H1 (cell line): ENCODE results near the gene UBASH3A. TPM values are rescaled to one million over a fixed set of nuclear protein-coding genes. Genes with fewer than 3 reads are reported as not detected.

Experiments
- POLR2A ChIP-seq, 2 experiments: IDR thresholded peaks; 1 replicate in 1 of 2; 2 replicates in 1 of 2; pipeline ENCODE4 v1.6.1; 2011; ENCODE audit warnings: low read depth in 2 of 2, low read length in 2 of 2, mild to moderate bottlenecking in 2 of 2; ENCODE audit errors: control extremely low read depth in 1 of 2
- SIN3A ChIP-seq, 2 experiments: IDR thresholded peaks in 1 of 2; conservative IDR thresholded peaks in 1 of 2; 2 replicates each; pipeline ENCODE4 v1.6.1; 2011 to 2012; ENCODE audit warnings: low read length in 2 of 2, improper control_type of control experiment in 1 of 2, low read depth in 1 of 2, mild to moderate bottlenecking in 1 of 2
- polyA plus RNA-seq, 7 experiments: library from polyadenylated mRNA; depleted of rRNA in 3 of 7; stranded (reverse) in 5 of 7; unstranded in 2 of 7; fragments of >200 nt in 5 of 7; fragments of 200-250 nt in 2 of 7; gene quantifications; 1 replicate in 5 of 7; 2 replicates in 1 of 7; 4 replicates in 1 of 7; pipeline versions ENCODE4 v1.2.1 to v1.2.3, GENCODE V29; 2011 to 2013; ENCODE audit warnings: missing spikeins in 2 of 7, mixed read lengths in 2 of 7
- total RNA-seq: library from RNA; stranded (reverse); fragmentation: NEBNext Ultra II Directional; extraction: Animal tissue kit (Norgen Biotek cat#: 25700); gene quantifications from 2 replicates; pipeline ENCODE4 v1.2.1, GENCODE V29; 2021
- TF ChIP-seq, protein P1 (sequence below), 3 experiments: IDR thresholded peaks; 1 replicate in 2 of 3; 2 replicates in 1 of 3; pipeline versions ENCODE4 v1.5.1 to v1.6.1; 2011; ENCODE audit warnings: low read length in 3 of 3, mild to moderate bottlenecking in 3 of 3, inconsistent platforms in 2 of 3, low read depth in 1 of 3, moderate library complexity in 1 of 3; ENCODE audit not compliant: insufficient read depth in 1 of 3; ENCODE audit errors: control extremely low read depth in 1 of 3

Gene UBASH3A
- total and polyA plus RNA-seq, 2 of the 8 experiments (the other 6 are each of a cell fraction or from before 2014, with no cell fraction given), result not detected

DNA sequence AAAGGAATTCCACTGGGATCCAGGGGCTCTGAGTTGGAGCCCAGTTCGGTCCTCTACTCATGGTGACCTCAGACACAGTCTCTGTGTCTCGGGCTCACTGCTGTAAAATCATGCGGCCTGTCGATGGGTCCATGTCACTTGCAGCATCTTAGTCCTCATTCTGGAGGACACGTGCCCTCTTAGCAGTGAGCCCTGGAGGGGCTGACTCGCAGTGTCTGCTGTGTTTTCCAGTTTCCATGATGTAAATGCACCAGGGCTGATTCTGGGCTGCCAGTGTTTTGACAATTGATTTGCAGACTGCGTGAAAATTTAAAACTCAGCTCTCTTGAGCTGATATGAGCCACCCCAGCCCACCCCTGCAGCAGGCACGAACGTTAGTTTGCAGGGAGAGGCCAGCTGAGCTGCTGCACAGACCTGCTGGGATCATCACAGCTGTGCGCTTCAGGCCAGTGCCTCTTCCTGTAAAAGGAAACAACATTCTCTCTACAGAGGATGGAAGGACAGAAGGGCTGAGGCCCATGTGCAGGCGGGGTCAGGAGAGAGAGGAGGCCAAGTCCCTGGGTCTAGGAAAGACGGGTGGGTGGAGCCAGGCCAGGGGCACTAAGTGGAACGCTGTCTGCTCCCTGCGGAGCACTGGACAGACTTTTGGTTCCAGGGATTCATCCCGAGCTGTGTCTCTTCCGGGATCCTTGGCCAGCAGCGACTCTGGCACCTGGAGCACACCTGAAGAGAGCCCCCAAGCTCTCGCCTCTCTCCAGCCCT is 49.7 kb downstream of the UBASH3A start (continued):
- no peak for TF ChIP-seq SIN3A (conservative IDR thresholded peaks at IDR 0.05 in 1 of 2, IDR thresholded peaks at IDR 0.05 in 1 of 2; ENCODE audit: low read depth in 1 of 2, low read length in 2 of 2)
- TF ChIP-seq POLR2A (IDR thresholded peaks at IDR 0.05; ENCODE audit: control extremely low read depth in 1 of 2, low read depth in 2 of 2, low read length in 2 of 2), result no peak
- TF ChIP-seq, protein P1, sequence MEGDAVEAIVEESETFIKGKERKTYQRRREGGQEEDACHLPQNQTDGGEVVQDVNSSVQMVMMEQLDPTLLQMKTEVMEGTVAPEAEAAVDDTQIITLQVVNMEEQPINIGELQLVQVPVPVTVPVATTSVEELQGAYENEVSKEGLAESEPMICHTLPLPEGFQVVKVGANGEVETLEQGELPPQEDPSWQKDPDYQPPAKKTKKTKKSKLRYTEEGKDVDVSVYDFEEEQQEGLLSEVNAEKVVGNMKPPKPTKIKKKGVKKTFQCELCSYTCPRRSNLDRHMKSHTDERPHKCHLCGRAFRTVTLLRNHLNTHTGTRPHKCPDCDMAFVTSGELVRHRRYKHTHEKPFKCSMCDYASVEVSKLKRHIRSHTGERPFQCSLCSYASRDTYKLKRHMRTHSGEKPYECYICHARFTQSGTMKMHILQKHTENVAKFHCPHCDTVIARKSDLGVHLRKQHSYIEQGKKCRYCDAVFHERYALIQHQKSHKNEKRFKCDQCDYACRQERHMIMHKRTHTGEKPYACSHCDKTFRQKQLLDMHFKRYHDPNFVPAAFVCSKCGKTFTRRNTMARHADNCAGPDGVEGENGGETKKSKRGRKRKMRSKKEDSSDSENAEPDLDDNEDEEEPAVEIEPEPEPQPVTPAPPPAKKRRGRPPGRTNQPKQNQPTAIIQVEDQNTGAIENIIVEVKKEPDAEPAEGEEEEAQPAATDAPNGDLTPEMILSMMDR (IDR thresholded peaks at IDR 0.05; ENCODE audit: control extremely low read depth in 1 of 3, insufficient read depth in 1 of 3, low read depth in 1 of 3, low read length in 3 of 3), result no peak
